H1 (cell line): ENCODE data around the gene NUP210L. TPM values are rescaled to one million over a fixed set of nuclear protein-coding genes. Genes with fewer than 3 reads are reported as not detected.

Experiments
- CTCF ChIA-PET: fragments of 300-600 bp; sonication (Branson Sonifier 250); formaldehyde crosslinking; loops from one replicate; lab custom pipeline; 2021; ENCODE audit not compliant: partially characterized antibody; lab: Charles Lee
- POLR2A ChIA-PET: fragments of 300-600 bp; sonication (Branson Sonifier 250); formaldehyde crosslinking; loops from one replicate; lab custom pipeline; 2021; ENCODE audit warnings: inconsistent platforms; ENCODE audit not compliant: partially characterized antibody; lab: Charles Lee
- DNase-seq, 2 experiments: peaks; one replicate each; pipeline versions ENCODE4 v3.0.0 to v3.0.0-alpha.2; 2010 to 2022; ENCODE audit warnings: low spot score in 2 of 2, low read depth in 1 of 2, mixed read lengths in 1 of 2
- FAIRE-seq: peaks from 2 replicates; lab custom pipeline; 2011; peaks lifted over from hg19 to GRCh38; lab: Jason Lieb, UNC
- H2AFZ ChIP-seq: 2 replicates; pipeline ENCODE4 v1.8.1; 2012; ENCODE audit warnings: low read length, inconsistent platforms
- H2AK5ac ChIP-seq: 2 replicates; pipeline ENCODE4 v1.6.1; 2013; ENCODE audit warnings: low read depth, low read length
- H2BK120ac ChIP-seq: replicated peaks from 2 replicates; pipeline ENCODE3; 2013; ENCODE audit warnings: low read depth, low read length, inconsistent platforms
- H2BK12ac ChIP-seq: 2 replicates; pipeline ENCODE4 v1.6.1; 2013; ENCODE audit warnings: low read depth, low read length
- H2BK15ac ChIP-seq: 2 replicates; pipeline ENCODE4 v1.6.1; 2013; ENCODE audit warnings: low read length
- H2BK20ac ChIP-seq: 2 replicates; pipeline ENCODE4 v1.6.1; 2013; ENCODE audit warnings: low read length
- H2BK5ac ChIP-seq: 2 replicates; pipeline ENCODE4 v1.6.1; 2013; ENCODE audit warnings: low read depth, low read length
- H3K14ac ChIP-seq: 2 replicates; pipeline ENCODE4 v1.6.1; 2013; ENCODE audit warnings: inconsistent platforms; ENCODE audit not compliant: insufficient read length
- H3K18ac ChIP-seq: 2 replicates; pipeline ENCODE4 v1.6.1; 2013; ENCODE audit warnings: low read length; ENCODE audit errors: extremely low read depth
- H3K23ac ChIP-seq: 2 replicates; pipeline ENCODE4 v1.6.1; 2013; ENCODE audit warnings: inconsistent platforms; ENCODE audit not compliant: insufficient read length
- H3K23me2 ChIP-seq: 2 replicates; pipeline ENCODE4 v1.6.1; 2013; ENCODE audit warnings: low read depth, low read length
- H3K27ac ChIP-seq: 2 replicates; pipeline ENCODE4 v1.6.1; 2011; ENCODE audit warnings: low read depth, low read length, inconsistent platforms
- H3K27me3 ChIP-seq, 4 experiments: replicated peaks in 1 of 4; 1 replicate in 1 of 4; 2 replicates in 3 of 4; pipeline versions ENCODE4 v1.6.1 to v1.8.1; 2011 to 2013; ENCODE audit warnings: low read length in 3 of 4, mild to moderate bottlenecking in 3 of 4, inconsistent platforms in 2 of 4, mixed read lengths in 2 of 4, moderate library complexity in 1 of 4; ENCODE audit not compliant: control insufficient read depth in 3 of 4, insufficient read depth in 3 of 4; ENCODE audit errors: extremely low read depth in 1 of 4
- H3K36me3 ChIP-seq, 4 experiments: 2 replicates each; pipeline versions ENCODE4 v1.6.1 to v1.8.1; 2011 to 2013; ENCODE audit warnings: mild to moderate bottlenecking in 4 of 4, low read length in 3 of 4, moderate library complexity in 2 of 4, control low read depth in 1 of 4, inconsistent platforms in 1 of 4; ENCODE audit not compliant: insufficient read depth in 4 of 4, control insufficient read depth in 2 of 4
- H3K4ac ChIP-seq: replicated peaks from 2 replicates; pipeline ENCODE3; 2013; ENCODE audit warnings: low read length, low read depth, mixed read lengths, inconsistent platforms; ENCODE audit not compliant: insufficient read length
- H3K4me1 ChIP-seq, 4 experiments: replicated peaks in 1 of 4; 1 replicate in 1 of 4; 2 replicates in 3 of 4; pipeline versions ENCODE4 v1.6.1 to v1.8.1; 2011 to 2013; ENCODE audit warnings: low read length in 3 of 4, inconsistent platforms in 2 of 4, mixed read lengths in 1 of 4; ENCODE audit not compliant: insufficient read depth in 4 of 4, control insufficient read depth in 3 of 4
- H3K4me2 ChIP-seq, 2 experiments: 2 replicates each; pipeline versions ENCODE4 v1.6.1 to v1.8.1; 2011 to 2013; ENCODE audit warnings: low read depth in 2 of 2, low read length in 2 of 2, control low read depth in 1 of 2, inconsistent platforms in 1 of 2, mild to moderate bottlenecking in 1 of 2; ENCODE audit not compliant: insufficient read depth in 1 of 2
- H3K4me3 ChIP-seq, 4 experiments: fragments of 200-600, 300-600 bp in 1 of 4; sonication (generic), shearing (Covaris generic), sonication (Bioruptor Twin) in 1 of 4; 2 replicates each; pipeline versions ENCODE4 v1.5.1 to v1.8.1; 2011 to 2016; ENCODE audit warnings: low read length in 4 of 4, low read depth in 3 of 4, control low read depth in 2 of 4, inconsistent platforms in 2 of 4, mild to moderate bottlenecking in 2 of 4, mixed read lengths in 1 of 4, moderate library complexity in 1 of 4; ENCODE audit not compliant: insufficient read depth in 2 of 4; ENCODE audit errors: extremely low read depth in 1 of 4
- H3K56ac ChIP-seq: replicated peaks from 2 replicates; pipeline ENCODE3; 2013; ENCODE audit warnings: low read depth, mild to moderate bottlenecking, mixed read lengths, low read length, inconsistent platforms; ENCODE audit not compliant: insufficient read length
- H3K79me1 ChIP-seq: 2 replicates; pipeline ENCODE4 v1.6.1; 2013; ENCODE audit warnings: low read depth, low read length, control low read depth
- H3K79me2 ChIP-seq, 2 experiments: 2 replicates each; pipeline versions ENCODE4 v1.6.1 to v1.8.1; 2012 to 2013; ENCODE audit warnings: low read length in 2 of 2, mild to moderate bottlenecking in 2 of 2, inconsistent platforms in 1 of 2; ENCODE audit not compliant: insufficient read depth in 2 of 2, control insufficient read depth in 1 of 2
- H3K9ac ChIP-seq, 4 experiments: replicated peaks in 1 of 4; 1 replicate in 1 of 4; 2 replicates in 3 of 4; pipeline versions ENCODE4 v1.6.1 to v1.8.1; 2011 to 2013; ENCODE audit warnings: low read depth in 3 of 4, low read length in 3 of 4, control low read depth in 2 of 4, mild to moderate bottlenecking in 2 of 4, moderate library complexity in 2 of 4, inconsistent platforms in 1 of 4; ENCODE audit errors: extremely low read depth in 1 of 4
- H3K9me3 ChIP-seq, 2 experiments: 2 replicates each; pipeline versions ENCODE4 v1.6.1 to v1.8.1; 2012 to 2013; ENCODE audit warnings: mild to moderate bottlenecking in 2 of 2, moderate library complexity in 2 of 2, control low read depth in 1 of 2, inconsistent platforms in 1 of 2, low read depth in 1 of 2, low read length in 1 of 2, mixed read lengths in 1 of 2; ENCODE audit not compliant: insufficient read depth in 2 of 2
- H4K20me1 ChIP-seq, 2 experiments: replicated peaks in 1 of 2; 2 replicates each; pipeline versions ENCODE3 to v1.8.1; 2011 to 2013; ENCODE audit warnings: inconsistent platforms in 2 of 2, low read length in 2 of 2, mild to moderate bottlenecking in 1 of 2; ENCODE audit not compliant: insufficient read depth in 2 of 2, control insufficient read depth in 1 of 2
- H4K5ac ChIP-seq: 2 replicates; pipeline ENCODE4 v1.6.1; 2013; ENCODE audit warnings: low read length, low read depth, mixed read lengths, inconsistent platforms; ENCODE audit not compliant: insufficient read length
- H4K8ac ChIP-seq: 2 replicates; pipeline ENCODE4 v1.8.0; 2013; ENCODE audit warnings: mild to moderate bottlenecking, moderate library complexity, low read length, inconsistent platforms; ENCODE audit not compliant: insufficient read depth; ENCODE audit errors: extremely low read depth
- H4K91ac ChIP-seq: replicated peaks from 2 replicates; pipeline ENCODE3; 2013; ENCODE audit warnings: low read length, mixed read lengths, inconsistent platforms; ENCODE audit not compliant: insufficient read length
- ASH2L ChIP-seq: fragments of 200-600, 300-600 bp; sonication (generic); IDR thresholded peaks from one replicate; pipeline ENCODE4 v1.7.1; 2017; ENCODE audit warnings: low read length
- BACH1 ChIP-seq: IDR thresholded peaks from 2 replicates; pipeline ENCODE4 v1.6.1; 2012; ENCODE audit warnings: low read length, improper control_type of control experiment
- BRCA1 ChIP-seq: IDR thresholded peaks from 2 replicates; pipeline ENCODE4 v1.6.1; 2012; ENCODE audit warnings: low read depth, low read length, improper control_type of control experiment
- HDAC2 ChIP-seq, 2 experiments: fragments of 300-600 bp in 1 of 2; sonication (generic) in 1 of 2; IDR thresholded peaks; 2 replicates each; pipeline ENCODE4 v1.6.1; 2011 to 2012; ENCODE audit warnings: low read depth in 2 of 2, low read length in 2 of 2, mild to moderate bottlenecking in 2 of 2, moderate library complexity in 2 of 2, borderline replicate concordance in 1 of 2, inconsistent platforms in 1 of 2
- NRF1 ChIP-seq: IDR thresholded peaks from 2 replicates; pipeline ENCODE4 v1.6.1; 2011; ENCODE audit warnings: mild to moderate bottlenecking, low read depth, low read length, improper control_type of control experiment
- POU5F1 ChIP-seq: IDR thresholded peaks from 2 replicates; pipeline ENCODE4 v1.6.1; 2011; ENCODE audit warnings: low read depth, mild to moderate bottlenecking, low read length, moderate library complexity
- RAD21 ChIP-seq, 2 experiments: IDR thresholded peaks in 1 of 2; conservative IDR thresholded peaks in 1 of 2; 2 replicates each; pipeline ENCODE4 v1.6.1; 2011; ENCODE audit warnings: low read depth in 2 of 2, low read length in 2 of 2, improper control_type of control experiment in 1 of 2, inconsistent platforms in 1 of 2, mild to moderate bottlenecking in 1 of 2, moderate library complexity in 1 of 2
- RXRA ChIP-seq: IDR thresholded peaks from 2 replicates; pipeline ENCODE4 v1.6.1; 2011; ENCODE audit warnings: low read depth, mild to moderate bottlenecking, low read length, moderate library complexity; ENCODE audit not compliant: insufficient read depth
- TEAD4 ChIP-seq: IDR thresholded peaks from 2 replicates; pipeline ENCODE4 v1.6.1; 2012; ENCODE audit warnings: low read depth, low read length, inconsistent platforms, mixed read lengths
- WGBS, 2 experiments: shearing (Covaris generic) in 1 of 2; methylation state at CpG; one replicate each; pipeline versions ENCODE4 v1.1.6 to v1.1.7; 2013 to 2015; ENCODE audit warnings: low lambda C conversion rate in 2 of 2, mixed read lengths in 2 of 2, inconsistent platforms in 1 of 2, low coverage in 1 of 2, missing lambda C conversion rate in 1 of 2; ENCODE audit not compliant: insufficient replicate concordance in 2 of 2, insufficient coverage in 1 of 2, insufficient read length in 1 of 2; ENCODE audit errors: extremely low coverage in 1 of 2, missing lambda C conversion rate in 1 of 2; 5-methylcytosine and 5-hydroxymethylcytosine counted together
- polyA plus RNA-seq, 7 experiments: library from polyadenylated mRNA; depleted of rRNA in 3 of 7; stranded (reverse) in 5 of 7; unstranded in 2 of 7; fragments of >200 nt in 5 of 7; fragments of 200-250 nt in 2 of 7; gene quantifications; 1 replicate in 5 of 7; 2 replicates in 1 of 7; 4 replicates in 1 of 7; pipeline versions ENCODE4 v1.2.1 to v1.2.3, GENCODE V29; 2011 to 2013; ENCODE audit warnings: missing spikeins in 2 of 7, mixed read lengths in 2 of 7
- total RNA-seq: library from RNA; stranded (reverse); fragmentation: NEBNext Ultra II Directional; extraction: Animal tissue kit (Norgen Biotek cat#: 25700); gene quantifications from 2 replicates; pipeline ENCODE4 v1.2.1, GENCODE V29; 2021
- TF ChIP-seq, protein P1 (sequence below): IDR thresholded peaks from 2 replicates; pipeline ENCODE4 v1.6.1; 2012; ENCODE audit warnings: low read length, inconsistent platforms

Gene NUP210L
- total and polyA plus RNA-seq, 2 of the 8 experiments (the other 6 are each of a cell fraction or from before 2014, with no cell fraction given): not detected

DNA sequence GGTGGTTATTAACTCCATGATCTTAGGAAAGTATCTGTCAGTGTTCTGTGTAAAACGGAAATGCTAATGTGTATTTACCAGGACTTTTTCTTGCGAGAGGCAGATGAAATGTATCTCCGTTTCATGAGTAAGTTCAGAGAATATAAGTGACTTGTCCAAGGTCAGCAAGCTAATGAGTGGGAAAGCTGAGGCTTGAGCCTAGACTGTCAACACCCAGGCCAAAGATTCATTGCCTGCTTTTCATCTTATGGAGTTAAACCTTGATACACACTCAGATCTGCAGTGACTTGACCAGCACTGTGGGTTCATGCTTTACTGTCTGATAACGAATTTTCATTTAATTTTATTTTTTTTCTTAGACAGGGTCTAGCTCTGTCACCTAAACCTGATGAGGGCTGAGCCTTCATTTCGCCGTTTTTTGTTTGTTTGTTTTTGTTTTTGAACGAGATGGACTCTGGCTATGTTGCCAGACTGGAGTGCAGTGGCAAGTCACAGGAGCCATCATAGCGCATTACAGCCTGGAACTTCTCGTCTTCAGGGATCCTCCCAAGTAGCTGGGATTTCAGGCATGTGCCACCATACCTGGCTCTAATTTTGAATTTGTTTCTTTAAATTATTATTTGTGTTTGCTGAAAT, 176.5 kb downstream of the NUP210L start:
- Histone ChIP-seq H4K5ac (no peak overlapping the region), H3K4me3 (peak overlapping the region; percentile 91 to 99 (median 93)), H3K14ac (no peak overlapping the region), H3K79me2 (peaks cover 0 to 16% of the 10 kb centered on the region in 2 experiments; a peak in 2 of 4 replicates), H3K27ac (no peak overlapping the region), H3K4ac (no peak overlapping the region), H3K56ac (no peak overlapping the region), H3K23me2 (peaks cover 16% of the 10 kb centered on the region), H4K20me1 (no peaks in the 10 kb centered on the region), H4K8ac (no peak overlapping the region), H2BK15ac (no peak overlapping the region), H3K4me1 (no peaks in the 10 kb centered on the region; a peak in 1 of 7 replicates), H3K27me3 (no peaks in the 10 kb centered on the region), H2BK12ac (no peak overlapping the region), H2BK20ac (no peak overlapping the region), H2BK120ac (no peak overlapping the region), H2BK5ac (no peak overlapping the region), H3K9me3 (no peaks in the 10 kb centered on the region), H3K4me2 (peak overlapping the region; percentile 93 to 98), H3K23ac (no peak overlapping the region), H2AFZ (0 out of 2 replicates have a peak overlapping the region, but pooled peaks have one; percentile 85), H3K18ac (no peak overlapping the region), H2AK5ac (no peak overlapping the region), H3K79me1 (peaks cover 6% of the 10 kb centered on the region), H4K91ac (no peak overlapping the region), H3K9ac (peak overlapping the region in 1 of 4 experiments; percentile 75; a peak in 3 of 7 replicates), H3K36me3 (peaks cover 16 to 54% (median 38%) of the 10 kb centered on the region in 4 experiments; a peak in 7 of 8 replicates)
- 77% methylated on average over 9 of the region's 9 CpGs; no CpG with 5 or more reads in 1 of the 2 experiments for WGBS, 2 experiments
- DNase-seq (no peak), FAIRE-seq (no peak)
- ChIA-PET POLR2A (interaction anchor here (0.8 to 15.5 kb wide), 18 partner anchors 12 to 202 kb away, joined by 3 to 276 read pairs (median 6); partner anchors contain the start of genes CREB3L4, CRTC2, DENND4B and GATAD2B), CTCF (interaction anchor here (0.6 to 2.7 kb wide), 11 partner anchors 8 to 207 kb away, joined by 3 to 29 read pairs (median 4); partner anchors contain the start of genes CREB3L4, RAB13 and SLC39A1)
- TF ChIP-seq BRCA1 (no peak), HDAC2 (IDR thresholded peaks at IDR 0.05; ENCODE audit: borderline replicate concordance in 1 of 2, low read depth in 2 of 2, low read length in 2 of 2) (no peak), TEAD4 (no peak), BACH1 (no peak), RAD21 (IDR thresholded peaks at IDR 0.05 in 1 of 2, conservative IDR thresholded peaks at IDR 0.05 in 1 of 2; ENCODE audit: low read depth in 2 of 2, low read length in 2 of 2) (no peak), POU5F1 (no peak), RXRA (no peak), NRF1 (no peak), ASH2L (no peak)
- TF ChIP-seq, protein P1, sequence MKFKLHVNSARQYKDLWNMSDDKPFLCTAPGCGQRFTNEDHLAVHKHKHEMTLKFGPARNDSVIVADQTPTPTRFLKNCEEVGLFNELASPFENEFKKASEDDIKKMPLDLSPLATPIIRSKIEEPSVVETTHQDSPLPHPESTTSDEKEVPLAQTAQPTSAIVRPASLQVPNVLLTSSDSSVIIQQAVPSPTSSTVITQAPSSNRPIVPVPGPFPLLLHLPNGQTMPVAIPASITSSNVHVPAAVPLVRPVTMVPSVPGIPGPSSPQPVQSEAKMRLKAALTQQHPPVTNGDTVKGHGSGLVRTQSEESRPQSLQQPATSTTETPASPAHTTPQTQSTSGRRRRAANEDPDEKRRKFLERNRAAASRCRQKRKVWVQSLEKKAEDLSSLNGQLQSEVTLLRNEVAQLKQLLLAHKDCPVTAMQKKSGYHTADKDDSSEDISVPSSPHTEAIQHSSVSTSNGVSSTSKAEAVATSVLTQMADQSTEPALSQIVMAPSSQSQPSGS: no peak
